H1 (cell line): ENCODE results near the gene RTCA. TPM values are rescaled to one million over a fixed set of nuclear protein-coding genes. Genes with fewer than 3 reads are reported as not detected.

Source experiments
- CHD2 ChIP-seq: IDR thresholded peaks from 2 replicates; pipeline ENCODE4 v1.6.1; 2012; ENCODE audit warnings: low read length, improper control_type of control experiment
- EP300 ChIP-seq, 2 experiments: IDR thresholded peaks; 1 replicate in 1 of 2; 2 replicates in 1 of 2; pipeline ENCODE4 v1.6.1; 2011 to 2012; ENCODE audit warnings: low read depth in 2 of 2, low read length in 2 of 2, mild to moderate bottlenecking in 2 of 2, borderline replicate concordance in 1 of 2, inconsistent platforms in 1 of 2, moderate library complexity in 1 of 2
- GABPA ChIP-seq: IDR thresholded peaks from 2 replicates; pipeline ENCODE4 v1.6.1; 2011; ENCODE audit warnings: mild to moderate bottlenecking, low read length, moderate library complexity, borderline replicate concordance; ENCODE audit not compliant: insufficient read depth
- RXRA ChIP-seq: IDR thresholded peaks from 2 replicates; pipeline ENCODE4 v1.6.1; 2011; ENCODE audit warnings: low read depth, mild to moderate bottlenecking, low read length, moderate library complexity; ENCODE audit not compliant: insufficient read depth
- polyA plus RNA-seq, 7 experiments: library from polyadenylated mRNA; depleted of rRNA in 3 of 7; stranded (reverse) in 5 of 7; unstranded in 2 of 7; fragments of >200 nt in 5 of 7; fragments of 200-250 nt in 2 of 7; gene quantifications; 1 replicate in 5 of 7; 2 replicates in 1 of 7; 4 replicates in 1 of 7; pipeline versions ENCODE4 v1.2.1 to v1.2.3, GENCODE V29; 2011 to 2013; ENCODE audit warnings: missing spikeins in 2 of 7, mixed read lengths in 2 of 7
- total RNA-seq: library from RNA; stranded (reverse); fragmentation: NEBNext Ultra II Directional; extraction: Animal tissue kit (Norgen Biotek cat#: 25700); gene quantifications from 2 replicates; pipeline ENCODE4 v1.2.1, GENCODE V29; 2021

The RTCA gene
- total and polyA plus RNA-seq, 2 of the 8 experiments (the other 6 are each of a cell fraction or from before 2014, with no cell fraction given), result 13.8 to 31.6 TPM

- no peak for TF ChIP-seq RXRA
- no peak for TF ChIP-seq EP300 (IDR thresholded peaks at IDR 0.05; ENCODE audit: borderline replicate concordance in 1 of 2, low read depth in 2 of 2, low read length in 2 of 2)
- no peak for TF ChIP-seq CHD2
- no peak for TF ChIP-seq GABPA
Measured at GRCh38 chr1:100279954-100280682, 14.1 kb downstream of the RTCA start (continued).
